Measurements from ENCODE around the gene USH1C.

The USH1C gene

GRCh38 chr11:17468122-17468521 lies 76.1 kb downstream of the USH1C start:
- H3K9me3 ChIP-seq (ENCODE audit: control insufficient read depth, insufficient read depth, low read depth, low read length), result no peaks in the 10 kb centered on the region
- H3K4me3 ChIP-seq (ENCODE audit: low read depth, low read length), result no peak overlapping the region
- ChIA-PET CTCF (interaction anchor here (0.7 to 1.4 kb wide), 4 partner anchors 23 to 113 kb away, joined by 3 to 6 read pairs (median 4); no protein-coding TSS in a partner anchor), POLR2A (no interaction called here)
- no peak for TF ChIP-seq ZBTB48 (tag by site-specific recombination; IDR thresholded peaks at IDR 0.05)
- no peak for TF ChIP-seq ZNF175 (tag by site-specific recombination; IDR thresholded peaks at IDR 0.05)
- no peak for TF ChIP-seq KLF10 (tag by site-specific recombination; IDR thresholded peaks at IDR 0.05)
- no peak for TF ChIP-seq RBAK (tag by site-specific recombination; IDR thresholded peaks at IDR 0.05)
- H3K36me3 ChIP-seq (ENCODE audit: control insufficient read depth in 2 of 2, insufficient read depth in 1 of 2, low read length in 2 of 2), result no peaks in the 10 kb centered on the region; a peak in 1 of 3 replicates
- H3K27ac ChIP-seq (ENCODE audit: extremely low read depth, low read depth, low read length), result no peak overlapping the region
- peaks cover 8% of the 10 kb centered on the region for H3K4me1 ChIP-seq (ENCODE audit: control insufficient read depth, insufficient read depth, low read length)

GRCh38 chr11:17463546-17464174 lies 80.6 kb downstream of the USH1C start:
- ChIA-PET CTCF (interaction anchor here (0.7 to 1.0 kb wide), 3 partner anchors 10 to 80 kb away, joined by 3 to 4 read pairs (median 3); no protein-coding TSS in a partner anchor), POLR2A (no interaction called here)
- Histone ChIP-seq H3K4me3 (ENCODE audit: low read depth, low read length) (no peak overlapping the region), H3K27ac (ENCODE audit: extremely low read depth, low read depth, low read length) (no peak overlapping the region), H3K9me3 (ENCODE audit: control insufficient read depth, insufficient read depth, low read depth, low read length) (no peaks in the 10 kb centered on the region), H3K4me1 (ENCODE audit: control insufficient read depth, insufficient read depth, low read length) (peaks cover 8% of the 10 kb centered on the region), H3K36me3 (ENCODE audit: control insufficient read depth in 2 of 2, insufficient read depth in 1 of 2, low read length in 2 of 2) (peaks cover 0 to 5% of the 10 kb centered on the region in 2 experiments; a peak in 2 of 3 replicates)
- no peak for TF ChIP-seq SCRT1 (tag by site-specific recombination; IDR thresholded peaks at IDR 0.05; ENCODE audit: borderline replicate concordance)
- TF ChIP-seq ZNF610 (tag by site-specific recombination; IDR thresholded peaks at IDR 0.05; ENCODE audit: borderline replicate concordance), result no peak
- no peak for TF ChIP-seq PRDM6 (tag by site-specific recombination; IDR thresholded peaks at IDR 0.05)
- no peak for TF ChIP-seq ZNF777 (tag by site-specific recombination; IDR thresholded peaks at IDR 0.05; ENCODE audit: borderline replicate concordance)
- no peak for TF ChIP-seq PATZ1 (tag by site-specific recombination; IDR thresholded peaks at IDR 0.05)
- TF ChIP-seq MYNN (tag by site-specific recombination; IDR thresholded peaks at IDR 0.05; ENCODE audit: borderline replicate concordance), result no peak

- TF ChIP-seq ZFHX2 (tag by site-specific recombination; conservative IDR thresholded peaks at IDR 0.05) (0 out of 2 replicates have a peak, but pooled peaks have one; percentile 9), PRDM10 (tag by site-specific recombination; IDR thresholded peaks at IDR 0.05) (peak; percentile 80), ZNF701 (tag by site-specific recombination; IDR thresholded peaks at IDR 0.05) (no peak), KLF1 (tag by site-specific recombination; IDR thresholded peaks at IDR 0.05) (peak; percentile 79), ZNF398 (tag by site-specific recombination; IDR thresholded peaks at IDR 0.05) (peak; percentile 79)
- H3K4me3 ChIP-seq (ENCODE audit: low read depth, low read length), result no peak overlapping the region
- CTCF ChIA-PET, result interaction anchor here (1.0 kb wide), 1 partner anchor 80 kb away, joined by 3 read pairs; no protein-coding TSS in a partner anchor
- H3K27ac ChIP-seq (ENCODE audit: extremely low read depth, low read depth, low read length), result no peak overlapping the region
- H3K36me3 ChIP-seq (ENCODE audit: control insufficient read depth in 2 of 2, insufficient read depth in 1 of 2, low read length in 2 of 2), result peaks cover 0 to 5% of the 10 kb centered on the region in 2 experiments; a peak in 2 of 3 replicates
- H3K4me1 ChIP-seq (ENCODE audit: control insufficient read depth, insufficient read depth, low read length), result peaks cover 8% of the 10 kb centered on the region
- H3K9me3 ChIP-seq (ENCODE audit: control insufficient read depth, insufficient read depth, low read depth, low read length), result no peaks in the 10 kb centered on the region
- POLR2A ChIA-PET, result no interaction called here
Measured at GRCh38 chr11:17462940-17463339, 81.3 kb downstream of the USH1C start.
